HL-60 (cell line): ENCODE measurements around the gene EXOSC3.

ENCODE experiments used
- GABPA ChIP-seq: IDR thresholded peaks from 2 replicates; pipeline ENCODE4 v1.6.1; 2012; ENCODE audit warnings: low read depth
- POLR2AphosphoS5 ChIP-seq: IDR thresholded peaks from 2 replicates; pipeline ENCODE4 v1.6.1; 2012; ENCODE audit warnings: low read depth
- REST ChIP-seq: IDR thresholded peaks from 2 replicates; pipeline ENCODE4 v1.6.1; 2012; ENCODE audit warnings: low read depth; ENCODE audit not compliant: insufficient replicate concordance
- TF ChIP-seq, protein P1 (sequence below): IDR thresholded peaks from one replicate; pipeline ENCODE4 v1.5.1; 2011; ENCODE audit warnings: low read length, control low read depth, inconsistent platforms; ENCODE audit not compliant: insufficient read depth

DNA sequence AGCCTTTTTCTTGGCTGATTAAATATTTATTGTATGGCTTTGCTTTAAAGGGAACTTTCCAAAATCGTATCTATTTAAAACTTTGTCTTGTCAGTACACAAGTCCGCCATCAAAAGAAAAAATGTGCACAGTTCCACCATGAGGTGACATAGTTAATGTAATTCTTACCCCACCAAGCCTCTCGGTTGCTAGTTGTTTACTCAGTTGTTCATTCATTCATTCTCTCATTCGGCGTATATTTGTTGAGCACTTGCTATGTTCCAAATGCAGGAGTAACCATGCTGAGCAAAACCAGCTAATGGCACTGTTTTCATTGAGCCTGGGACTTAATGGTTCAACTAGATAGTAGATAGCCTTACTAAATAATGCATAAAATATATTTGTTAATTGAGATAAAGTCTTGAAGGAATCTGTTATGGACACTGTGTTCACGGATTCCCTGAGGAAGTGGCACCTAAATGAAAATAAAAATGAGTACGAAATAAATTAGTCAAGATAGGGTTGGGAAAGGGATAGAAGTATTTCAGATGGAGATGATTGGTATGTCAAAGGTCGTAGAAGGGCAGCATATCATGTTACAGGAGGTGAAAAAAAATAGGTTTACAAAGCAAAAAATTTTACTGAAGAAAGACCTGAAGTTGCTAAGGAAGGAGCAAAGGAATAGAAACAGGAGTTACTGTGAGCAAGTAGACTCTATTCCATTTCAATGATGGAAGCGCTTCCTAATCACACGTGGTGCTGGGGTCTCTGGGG lies 17.3 kb upstream of the EXOSC3 start:
- no peak for TF ChIP-seq REST
- TF ChIP-seq, protein P1, sequence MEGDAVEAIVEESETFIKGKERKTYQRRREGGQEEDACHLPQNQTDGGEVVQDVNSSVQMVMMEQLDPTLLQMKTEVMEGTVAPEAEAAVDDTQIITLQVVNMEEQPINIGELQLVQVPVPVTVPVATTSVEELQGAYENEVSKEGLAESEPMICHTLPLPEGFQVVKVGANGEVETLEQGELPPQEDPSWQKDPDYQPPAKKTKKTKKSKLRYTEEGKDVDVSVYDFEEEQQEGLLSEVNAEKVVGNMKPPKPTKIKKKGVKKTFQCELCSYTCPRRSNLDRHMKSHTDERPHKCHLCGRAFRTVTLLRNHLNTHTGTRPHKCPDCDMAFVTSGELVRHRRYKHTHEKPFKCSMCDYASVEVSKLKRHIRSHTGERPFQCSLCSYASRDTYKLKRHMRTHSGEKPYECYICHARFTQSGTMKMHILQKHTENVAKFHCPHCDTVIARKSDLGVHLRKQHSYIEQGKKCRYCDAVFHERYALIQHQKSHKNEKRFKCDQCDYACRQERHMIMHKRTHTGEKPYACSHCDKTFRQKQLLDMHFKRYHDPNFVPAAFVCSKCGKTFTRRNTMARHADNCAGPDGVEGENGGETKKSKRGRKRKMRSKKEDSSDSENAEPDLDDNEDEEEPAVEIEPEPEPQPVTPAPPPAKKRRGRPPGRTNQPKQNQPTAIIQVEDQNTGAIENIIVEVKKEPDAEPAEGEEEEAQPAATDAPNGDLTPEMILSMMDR, result no peak
- TF ChIP-seq GABPA, result no peak
- no peak for TF ChIP-seq POLR2AphosphoS5
